K562 (cell line): ENCODE results near the gene CAPN5. TPM values are rescaled to one million over a fixed set of nuclear protein-coding genes. Genes with fewer than 3 reads are reported as not detected.
A peak's percentile ranks its signal among the peaks of the same experiment; 100 is the strongest.

ENCODE experiments used
- ATAC-seq: fragments of 200-7000 bp; cut with Tn5 transposase; 3 replicates; pipeline ENCODE4 v1.9.1; 2020; ENCODE audit warnings: moderate library complexity
- BruUV-seq: library from RNA; stranded (reverse); fragments of 400-500 nt; replicated peaks from 2 replicates; lab custom pipeline; 2021; lab: Mats Ljungman, UMichigan
- CTCF ChIA-PET: fragments of 300-600 bp; formaldehyde crosslinking; extraction: SDS; loops from one replicate; lab custom pipeline; 2021; ENCODE audit warnings: low intra/inter-chr PET ratio; lab: Yijun Ruan, JAX
- POLR2A ChIA-PET: fragments of 300-600, 350-650 bp; sonication (Branson Sonifier 250); formaldehyde crosslinking; extraction: SDS; loops from one replicate; lab custom pipeline; 2021; ENCODE audit warnings: antibody characterized with exemption, inconsistent platforms; lab: Yijun Ruan, JAX
- DNase-seq, 4 experiments: peaks; one replicate each; pipeline versions ENCODE4 v3.0.0 to v3.0.0-alpha.2; 2011 to 2018; ENCODE audit warnings: low spot score in 3 of 4, mixed read lengths in 3 of 4; ENCODE audit errors: extremely low read depth in 1 of 4
- FAIRE-seq: peaks from 2 replicates; lab custom pipeline; 2011; peaks lifted over from hg19 to GRCh38; lab: Jason Lieb, UNC
- H2AFZ ChIP-seq: 2 replicates; pipeline ENCODE4 v1.6.0; 2011; ENCODE audit warnings: low read depth, low read length, control low read depth, inconsistent platforms
- H3K27ac ChIP-seq: fragments of 200-600 bp; 3 replicates; pipeline ENCODE4 v1.8.0; 2011; ENCODE audit warnings: low read depth, mild to moderate bottlenecking, control low read depth, inconsistent platforms, low read length, moderate library complexity, mixed read lengths; ENCODE audit errors: extremely low read depth
- H3K27me3 ChIP-seq, 2 experiments: fragments of 300-600 bp in 1 of 2; 2 replicates in 1 of 2; 3 replicates in 1 of 2; pipeline versions ENCODE4 v1.6.0 to v1.8.0; 2011; ENCODE audit warnings: inconsistent platforms in 2 of 2, low read length in 2 of 2, mild to moderate bottlenecking in 1 of 2, mixed read lengths in 1 of 2, moderate library complexity in 1 of 2; ENCODE audit not compliant: control insufficient read depth in 2 of 2, insufficient read depth in 2 of 2
- H3K36me3 ChIP-seq: fragments of 300-600 bp; 3 replicates; pipeline ENCODE4 v1.8.0; 2011; ENCODE audit warnings: mild to moderate bottlenecking, low read length, inconsistent platforms; ENCODE audit not compliant: control insufficient read depth, insufficient read depth
- H3K4me1 ChIP-seq, 2 experiments: fragments of 200-600 bp in 1 of 2; replicated peaks in 1 of 2; 2 replicates in 1 of 2; 3 replicates in 1 of 2; pipeline versions ENCODE4 v1.5.1 to v1.8.0; 2011; ENCODE audit warnings: inconsistent platforms in 2 of 2, low read length in 2 of 2, mild to moderate bottlenecking in 1 of 2, mixed read lengths in 1 of 2, moderate library complexity in 1 of 2; ENCODE audit not compliant: control insufficient read depth in 2 of 2, insufficient read depth in 2 of 2
- H3K4me2 ChIP-seq: 2 replicates; pipeline ENCODE4 v1.6.1; 2011; ENCODE audit warnings: low read length, control low read depth, inconsistent platforms, mixed read lengths; ENCODE audit not compliant: insufficient read depth
- H3K4me3 ChIP-seq: fragments of 200-600 bp; sonication (generic), shearing (Covaris generic); 2 replicates; pipeline ENCODE4 v1.5.1; 2016; ENCODE audit warnings: control low read depth, inconsistent platforms
- H3K79me2 ChIP-seq: fragments of 200-600 bp; 3 replicates; pipeline ENCODE4 v1.8.0; 2011; ENCODE audit warnings: low read length, inconsistent platforms; ENCODE audit not compliant: control insufficient read depth, insufficient read depth
- H3K9ac ChIP-seq, 2 experiments: 2 replicates each; pipeline versions ENCODE4 v1.6.0 to v1.6.1; 2011; ENCODE audit warnings: low read depth in 2 of 2, low read length in 2 of 2, control low read depth in 1 of 2, inconsistent platforms in 1 of 2, mild to moderate bottlenecking in 1 of 2, mixed read lengths in 1 of 2; ENCODE audit not compliant: insufficient read depth in 1 of 2
- H3K9me1 ChIP-seq: one replicate; pipeline ENCODE4 v1.6.0; 2011; ENCODE audit warnings: inconsistent platforms, mild to moderate bottlenecking, low read length, moderate library complexity; ENCODE audit not compliant: control insufficient read depth, insufficient read depth
- H3K9me3 ChIP-seq: replicated peaks from 2 replicates; pipeline ENCODE4 v1.5.1; 2011; ENCODE audit warnings: low read depth, low read length, inconsistent platforms; ENCODE audit not compliant: control insufficient read depth, insufficient read depth
- H4K20me1 ChIP-seq: replicated peaks from 2 replicates; pipeline ENCODE4 v1.6.1; 2011; ENCODE audit warnings: low read length, inconsistent platforms, mixed read lengths; ENCODE audit not compliant: control insufficient read depth, insufficient read depth
- BACH1 ChIP-seq: fragments of 200-800 bp; sonication (Bioruptor generic); IDR thresholded peaks from 2 replicates; pipeline ENCODE4 v1.6.1; 2016; ENCODE audit warnings: missing genetic modification characterization, missing compliant biosample characterization
- ZFP36 ChIP-seq: fragments of 150-350 bp; IDR thresholded peaks from 2 replicates; pipeline ENCODE4 v1.6.1; 2018; ENCODE audit warnings: low read length, low read depth; ENCODE audit not compliant: partially characterized antibody
- ZNF274 ChIP-seq: IDR thresholded peaks from 2 replicates; pipeline ENCODE4 v1.6.1; 2011; ENCODE audit warnings: low read depth, mild to moderate bottlenecking, low read length, moderate library complexity, borderline replicate concordance
- ZNF316 ChIP-seq: fragments of 450-650 bp; IDR thresholded peaks from 2 replicates; pipeline ENCODE4 v1.6.1; 2016
- WGBS: fragments of 100-300 bp; shearing (Covaris generic); methylation state at CpG from one replicate; pipeline ENCODE4 v1.1.6; 2016; ENCODE audit warnings: low coverage, mixed read lengths; ENCODE audit not compliant: insufficient coverage; ENCODE audit errors: missing lambda C conversion rate; 5-methylcytosine and 5-hydroxymethylcytosine counted together
- in situ Hi-C: fragments of 300-500 bp; cut with MboI; formaldehyde crosslinking; loops from 4 replicates; pipeline ENCODE4 v1.15.0; 2018; ENCODE audit warnings: inconsistent platforms, mixed read lengths
- intact Hi-C: fragments of 100-400 bp; cut with micrococcal nuclease; formaldehyde crosslinking; loops from 2 replicates; pipeline ENCODE4 v1.14.2; 2022
- polyA plus RNA-seq, 8 experiments: library from polyadenylated mRNA; depleted of rRNA in 4 of 8; stranded (reverse) in 5 of 8; unstranded in 3 of 8; fragments of >200 nt; fragmentation: Nextera tagmentation in 2 of 8; fragmentation: Illumina TruSeq in 1 of 8; extraction: Ambion mirVana in 2 of 8; extraction: Trizol in 1 of 8; gene quantifications; 2 replicates each; pipeline versions ENCODE4 v1.2.1 to v1.2.3, GENCODE V29; 2011 to 2014; ENCODE audit warnings: inconsistent platforms in 1 of 8, missing spikeins in 1 of 8
- total RNA-seq, 7 experiments: library from RNA; depleted of rRNA in 6 of 7; stranded (reverse); fragments of >200 nt in 6 of 7; fragmentation: Illumina TruSeq in 2 of 7; extraction: Trizol in 2 of 7; gene quantifications; 2 replicates each; pipeline versions ENCODE4 v1.2.1 to v1.2.3, GENCODE V29; 2011 to 2021; ENCODE audit warnings: low replicate concordance in 1 of 7

The CAPN5 gene
- total and polyA plus RNA-seq, 9 of the 15 experiments (the other 6 are each of a cell fraction or from before 2014, with no cell fraction given): 0.04 to 0.44 (median 0.14) TPM; not detected in 2

DNA sequence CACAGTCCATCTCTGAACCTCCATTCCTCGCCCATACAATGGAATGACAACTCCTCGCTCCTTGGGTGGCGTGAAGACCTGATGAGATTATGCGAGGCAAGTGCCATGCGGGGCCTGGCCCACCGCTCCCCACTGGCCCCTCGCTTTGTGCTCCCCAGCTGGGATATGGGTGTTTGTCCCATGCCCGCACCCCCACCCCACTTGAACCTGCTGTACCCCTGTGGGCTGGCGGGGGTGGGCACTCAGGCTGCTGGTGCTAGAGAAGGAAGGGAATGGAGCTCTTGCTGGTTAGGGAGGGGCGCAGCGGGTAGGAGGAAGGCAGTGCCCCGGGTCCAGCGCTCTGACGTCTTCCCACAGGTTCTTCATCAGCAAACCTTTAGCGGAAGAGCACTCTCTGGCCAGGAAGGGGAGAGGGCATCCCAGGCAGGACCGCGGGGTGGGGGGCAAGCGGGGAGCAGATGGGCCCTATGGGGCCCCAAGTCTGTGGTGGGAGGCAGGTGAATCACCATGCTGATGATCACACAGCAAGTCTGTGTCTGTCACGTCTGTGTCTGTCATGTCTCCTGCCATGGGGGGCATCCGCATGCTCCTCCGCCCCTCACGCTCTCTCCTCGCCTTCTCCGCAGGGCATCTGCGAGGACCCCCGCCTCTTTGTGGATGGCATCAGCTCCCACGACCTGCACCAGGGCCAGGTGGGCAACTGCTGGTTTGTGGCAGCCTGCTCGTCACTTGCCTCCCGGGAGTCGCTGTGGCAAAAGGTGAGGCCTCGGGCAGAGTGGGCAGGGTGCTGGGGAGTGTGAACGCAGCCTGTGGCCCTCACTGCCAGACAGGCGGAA, 26.5 kb downstream of the CAPN5 start:
- no TSS peak for BruUV-seq
- DNase-seq (no peak), ATAC-seq (no peak), FAIRE-seq (no peak)
- WGBS: 11% methylated on average over 30 of the region's 33 CpGs
- H3K36me3 ChIP-seq: no peaks in the 10 kb centered on the region
- no peak overlapping the region for H3K27ac ChIP-seq
- ChIA-PET CTCF (interaction anchor here (0.7 kb wide), 1 partner anchor 84 kb away, joined by 3 read pairs; no protein-coding TSS in a partner anchor), POLR2A (interaction anchor here (0.6 to 1.2 kb wide), 2 partner anchors 113 to 358 kb away, joined by 3 read pairs; no protein-coding TSS in a partner anchor)
- H2AFZ ChIP-seq: no peak overlapping the region
- H3K4me3 ChIP-seq: no peak overlapping the region
- H3K4me1 ChIP-seq: peaks cover 0 to 13% of the 10 kb centered on the region in 2 experiments; a peak in 2 of 5 replicates
- intact Hi-C loops (loop anchor here (5.0 kb wide), 1 partner anchor 361 kb away; no protein-coding TSS in a partner anchor), in situ Hi-C loops (loop anchor here (5.0 kb wide), 1 partner anchor 46 kb away; no protein-coding TSS in a partner anchor)
- H3K4me2 ChIP-seq: no peak overlapping the region
- peaks cover 7% of the 10 kb centered on the region; the same call in 1 of the 2 replicates for H4K20me1 ChIP-seq
- H3K9me3 ChIP-seq: no peaks in the 10 kb centered on the region
- H3K79me2 ChIP-seq: no peaks in the 10 kb centered on the region
- peaks cover 0 to 30% of the 10 kb centered on the region in 2 experiments; a peak in 3 of 5 replicates for H3K27me3 ChIP-seq
- TF ChIP-seq BACH1 (no peak), ZNF274 (no peak), ZFP36 (peak; percentile 41), ZNF316 (no peak)
- no peaks in the 10 kb centered on the region for H3K9me1 ChIP-seq
- peak overlapping the region in 1 of 2 experiments; percentile 45; a peak in 1 of 4 replicates for H3K9ac ChIP-seq
